Osteocyte (in vitro differentiated cells): Measurements from ENCODE around the gene SLC2A4. TPM values are rescaled to one million over a fixed set of nuclear protein-coding genes. Genes with fewer than 3 reads are reported as not detected.

ENCODE experiments used
- DNase-seq: peaks from one replicate; pipeline ENCODE4 v3.0.0; 2021; ENCODE audit warnings: mixed read lengths; ENCODE audit not compliant: unreplicated experiment; ENCODE audit errors: extremely low spot score
- H3K27ac Mint-ChIP-seq: one replicate; pipeline ENCODE4 v1.8.0; 2021; ENCODE audit warnings: mild to moderate bottlenecking, mixed read lengths; ENCODE audit not compliant: unreplicated experiment
- H3K27me3 Mint-ChIP-seq: one replicate; pipeline ENCODE4 v1.8.0; 2021; ENCODE audit warnings: mixed read lengths; ENCODE audit not compliant: unreplicated experiment
- H3K36me3 Mint-ChIP-seq: one replicate; pipeline ENCODE4 v1.8.0; 2021; ENCODE audit warnings: mixed read lengths; ENCODE audit not compliant: unreplicated experiment
- H3K4me1 Mint-ChIP-seq: one replicate; pipeline ENCODE4 v1.8.0; 2021; ENCODE audit warnings: mixed read lengths; ENCODE audit not compliant: unreplicated experiment
- H3K4me3 Mint-ChIP-seq: one replicate; pipeline ENCODE4 v1.8.0; 2021; ENCODE audit warnings: mild to moderate bottlenecking, moderate library complexity, mixed read lengths; ENCODE audit not compliant: unreplicated experiment
- H3K9me3 Mint-ChIP-seq: one replicate; pipeline ENCODE4 v1.8.0; 2021; ENCODE audit warnings: mixed read lengths; ENCODE audit not compliant: unreplicated experiment
- CTCF ChIP-seq: fragments of 200-600 bp; sonication (generic); IDR thresholded peaks from 2 replicates; pipeline ENCODE4 v1.5.0; 2021; ENCODE audit warnings: antibody characterized with exemption, mild to moderate bottlenecking, moderate library complexity
- total RNA-seq: library from RNA; stranded (reverse); gene quantifications from 2 replicates; pipeline ENCODE4 v1.2.1, GENCODE V29; 2021

Gene SLC2A4
- total RNA-seq, 1 donor from 2014 or later, result 0.59 TPM

DNA sequence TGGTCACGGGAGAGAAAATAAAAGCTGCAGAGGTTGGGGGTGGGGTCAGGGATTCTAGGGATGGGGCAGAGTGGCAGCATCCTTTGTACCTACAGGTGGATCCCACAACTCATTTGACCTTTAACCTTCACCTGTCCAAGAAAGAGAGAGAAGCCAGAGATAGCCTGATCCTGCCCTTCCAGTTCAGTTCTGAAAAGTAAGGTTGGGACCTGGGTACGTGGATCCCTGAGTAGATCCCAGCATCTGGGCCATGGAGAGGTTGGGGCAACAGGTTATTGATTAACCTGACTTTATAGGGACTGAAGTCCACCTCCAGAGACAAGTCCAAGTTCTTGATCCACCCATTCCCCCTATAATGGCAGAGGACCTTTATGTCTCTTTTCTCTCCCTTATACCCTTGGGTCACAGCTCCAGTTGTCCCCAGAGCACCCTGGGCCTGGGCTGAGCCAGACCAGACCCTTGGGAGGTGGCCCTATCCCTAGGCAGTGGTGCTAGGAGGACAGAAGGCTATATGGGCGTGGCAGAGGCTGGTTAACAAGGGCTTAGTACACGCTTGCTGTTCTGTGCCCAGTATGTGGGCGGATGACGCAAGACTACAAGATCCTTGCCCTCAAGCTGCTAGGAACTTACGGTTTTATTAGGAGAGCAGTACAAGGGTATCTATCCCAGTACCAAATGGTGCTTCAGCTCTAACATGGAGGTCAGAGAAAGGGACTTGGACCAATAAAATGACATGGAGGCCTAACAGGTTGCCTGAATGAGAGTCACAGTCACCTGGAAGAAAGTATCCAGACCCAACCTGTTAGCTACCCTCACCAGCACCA, 22.6 kb upstream of the SLC2A4 start:
- no peak for DNase-seq
- H3K4me3 Mint-ChIP-seq, result no peak overlapping the region

GRCh38 chr17:7259555-7259889, 22.0 kb upstream of the SLC2A4 start:
- no peak overlapping the region for H3K27ac Mint-ChIP-seq
- no peak for DNase-seq
- no peak overlapping the region for H3K4me3 Mint-ChIP-seq
- TF ChIP-seq CTCF, result no peak
- H3K36me3 Mint-ChIP-seq, result peaks cover 17% of the 10 kb centered on the region
- H3K9me3 Mint-ChIP-seq, result no peaks in the 10 kb centered on the region
- peaks cover 14% of the 10 kb centered on the region for H3K27me3 Mint-ChIP-seq
- peaks cover 32% of the 10 kb centered on the region for H3K4me1 Mint-ChIP-seq

More for the DNA sequence above, 22.6 kb upstream of the SLC2A4 start:
- Mint-ChIP-seq H3K36me3 (peaks cover 20% of the 10 kb centered on the region), H3K27ac (no peak overlapping the region), H3K9me3 (no peaks in the 10 kb centered on the region), H3K27me3 (peaks cover 14% of the 10 kb centered on the region), H3K4me1 (peaks cover 26% of the 10 kb centered on the region)
- TF ChIP-seq CTCF, result no peak

DNA sequence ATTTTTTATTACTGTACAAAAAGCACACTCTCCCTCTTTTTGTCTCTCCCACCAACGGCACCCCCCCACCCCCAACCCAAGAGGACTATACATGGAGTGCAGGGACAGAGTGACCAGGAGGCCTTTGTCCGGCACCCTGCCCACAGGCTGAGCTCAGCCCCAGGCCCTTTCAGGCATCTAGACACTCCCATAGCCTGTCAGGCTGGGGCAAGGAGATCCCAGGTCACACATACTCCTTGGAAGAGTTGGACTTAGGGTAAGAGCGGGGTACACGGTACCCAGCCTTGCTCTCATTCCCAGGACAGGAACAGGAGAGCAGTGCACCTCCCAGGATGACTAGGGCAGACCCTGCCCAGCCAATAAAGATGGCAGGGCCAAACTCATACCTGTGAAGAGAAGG, 21.4 kb upstream of the SLC2A4 start:
- TF ChIP-seq CTCF, result no peak
- DNase-seq, result no peak
- Mint-ChIP-seq H3K27me3 (peaks cover 14% of the 10 kb centered on the region), H3K4me1 (peaks cover 33% of the 10 kb centered on the region), H3K9me3 (no peaks in the 10 kb centered on the region), H3K36me3 (peaks cover 12% of the 10 kb centered on the region), H3K4me3 (peak overlapping the region; percentile 40), H3K27ac (no peak overlapping the region)

- peaks cover 34% of the 10 kb centered on the region for H3K4me1 Mint-ChIP-seq
- H3K9me3 Mint-ChIP-seq, result no peaks in the 10 kb centered on the region
- H3K36me3 Mint-ChIP-seq, result peaks cover 12% of the 10 kb centered on the region
- H3K27me3 Mint-ChIP-seq, result peaks cover 14% of the 10 kb centered on the region
- TF ChIP-seq CTCF, result no peak
- no peak for DNase-seq
- no peak overlapping the region for H3K27ac Mint-ChIP-seq
- peak overlapping the region; percentile 58 for H3K4me3 Mint-ChIP-seq
These were observed 20.7 kb upstream of the SLC2A4 start for GRCh38 chr17:7260651-7261378.
